Activated naive CD8-positive, alpha-beta T cell treated with anti-CD3 and anti-CD28 coated beads, Interleukin-2, amount 50 U/mL, for 16 hours (primary cell): Measurements from ENCODE around the gene GOT1.

Source experiments
- DNase-seq: peaks from one replicate; pipeline ENCODE4 v3.0.0-alpha.2; 2020; ENCODE audit warnings: low read depth, low spot score

The GOT1 gene

GRCh38 chr10:99395750-99396445, 34.5 kb downstream of the GOT1 start:
- DNase-seq, result no peak

- no peak for DNase-seq
These were observed 35.5 kb downstream of the GOT1 start for GRCh38 chr10:99394761-99395386.

- no peak for DNase-seq
These were observed 36.2 kb downstream of the GOT1 start for GRCh38 chr10:99394256-99394655.

GRCh38 chr10:99393683-99394082, 36.7 kb downstream of the GOT1 start:
- no peak for DNase-seq

- DNase-seq, result no peak
These were observed 37.4 kb downstream of the GOT1 start for GRCh38 chr10:99393036-99393435.

GRCh38 chr10:99391346-99391745, 39.1 kb downstream of the GOT1 start:
- no peak for DNase-seq

- DNase-seq, result no peak
These were observed 40.5 kb downstream of the GOT1 start for GRCh38 chr10:99389729-99390480.

- no peak for DNase-seq
These were observed 42.9 kb downstream of the GOT1 start for GRCh38 chr10:99387541-99387940.

GRCh38 chr10:99387071-99387470, 43.4 kb downstream of the GOT1 start:
- no peak for DNase-seq

GRCh38 chr10:99382176-99382575, 48.2 kb downstream of the GOT1 start:
- DNase-seq, result no peak

GRCh38 chr10:99375426-99375825, 55.0 kb downstream of the GOT1 start:
- DNase-seq, result no peak

- no peak for DNase-seq
These were observed 55.5 kb downstream of the GOT1 start for GRCh38 chr10:99374972-99375371.

GRCh38 chr10:99374526-99374925, 55.9 kb downstream of the GOT1 start:
- DNase-seq, result no peak

GRCh38 chr10:99372546-99373271, 57.7 kb downstream of the GOT1 start:
- no peak for DNase-seq

- no peak for DNase-seq
These were observed 59.4 kb downstream of the GOT1 start for GRCh38 chr10:99370993-99371392.

GRCh38 chr10:99369551-99369950, 60.9 kb downstream of the GOT1 start:
- DNase-seq, result no peak

- no peak for DNase-seq
These were observed 61.3 kb downstream of the GOT1 start for GRCh38 chr10:99369126-99369525.

- no peak for DNase-seq
These were observed 61.8 kb downstream of the GOT1 start for GRCh38 chr10:99368646-99369045.

GRCh38 chr10:99366666-99367065, 63.8 kb downstream of the GOT1 start:
- DNase-seq, result no peak

- DNase-seq, result no peak
These were observed 64.7 kb downstream of the GOT1 start for GRCh38 chr10:99365736-99366135.

GRCh38 chr10:99365311-99365710, 65.1 kb downstream of the GOT1 start:
- DNase-seq, result no peak

- no peak for DNase-seq
These were observed 66.3 kb downstream of the GOT1 start for GRCh38 chr10:99364125-99364524.
